ENCODE measurements around the gene CAMK4.

Gene CAMK4

DNA sequence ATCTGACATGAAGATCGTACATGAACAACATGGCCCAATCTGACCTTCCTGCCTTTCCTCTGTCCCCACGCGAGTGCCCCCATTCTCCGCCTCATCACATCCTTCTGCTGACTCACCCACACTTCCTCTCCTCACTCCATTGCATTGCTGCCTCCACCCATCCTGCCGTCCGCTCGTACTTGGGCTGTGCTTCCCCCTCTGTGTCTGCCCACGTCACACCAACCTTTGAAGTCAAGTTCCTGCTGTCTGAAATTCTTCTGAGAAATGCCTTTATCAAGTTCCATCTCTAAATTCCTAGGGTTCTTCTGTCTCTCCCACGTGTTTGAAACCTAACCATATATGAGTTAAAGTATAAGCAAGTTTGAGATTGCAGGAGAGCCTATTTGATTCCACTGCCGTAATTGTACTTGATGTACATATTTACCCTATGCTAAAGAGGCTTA, 306.1 kb downstream of the CAMK4 start:
- CTCF ChIA-PET = interaction anchor here (1.1 to 2.5 kb wide), 4 partner anchors 9 to 21 kb away, joined by 3 to 35 read pairs (median 15); no protein-coding TSS in a partner anchor
- TF ChIP-seq ZNF114 (tag by site-specific recombination; IDR thresholded peaks at IDR 0.05) (no peak), GLIS1 (tag by site-specific recombination; IDR thresholded peaks at IDR 0.05) (no peak), ZNF350 (tag by site-specific recombination; IDR thresholded peaks at IDR 0.05) (no peak), MYNN (tag by site-specific recombination; IDR thresholded peaks at IDR 0.05; ENCODE audit: borderline replicate concordance) (no peak), ZNF121 (tag by site-specific recombination; IDR thresholded peaks at IDR 0.05) (no peak), ZFP37 (tag by site-specific recombination; IDR thresholded peaks at IDR 0.05) (no peak), ZNF146 (tag by site-specific recombination; IDR thresholded peaks at IDR 0.05) (no peak), ZFHX2 (tag by site-specific recombination; conservative IDR thresholded peaks at IDR 0.05) (peak; percentile 67), EGR2 (tag by site-specific recombination; IDR thresholded peaks at IDR 0.05; ENCODE audit: low read depth) (peak; percentile 81), GLI2 (tag by site-specific recombination; IDR thresholded peaks at IDR 0.05; ENCODE audit: borderline replicate concordance, low read depth) (no peak)
- TF ChIP-seq, protein P1, sequence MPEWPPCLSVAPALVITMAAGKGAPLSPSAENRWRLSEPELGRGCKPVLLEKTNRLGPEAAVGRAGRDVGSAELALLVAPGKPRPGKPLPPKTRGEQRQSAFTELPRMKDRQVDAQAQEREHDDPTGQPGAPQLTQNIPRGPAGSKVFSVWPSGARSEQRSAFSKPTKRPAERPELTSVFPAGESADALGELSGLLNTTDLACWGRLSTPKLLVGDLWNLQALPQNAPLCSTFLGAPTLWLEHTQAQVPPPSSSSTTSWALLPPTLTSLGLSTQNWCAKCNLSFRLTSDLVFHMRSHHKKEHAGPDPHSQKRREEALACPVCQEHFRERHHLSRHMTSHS (tag by site-specific recombination; IDR thresholded peaks at IDR 0.05) = no peak
- TF ChIP-seq, protein P2, sequence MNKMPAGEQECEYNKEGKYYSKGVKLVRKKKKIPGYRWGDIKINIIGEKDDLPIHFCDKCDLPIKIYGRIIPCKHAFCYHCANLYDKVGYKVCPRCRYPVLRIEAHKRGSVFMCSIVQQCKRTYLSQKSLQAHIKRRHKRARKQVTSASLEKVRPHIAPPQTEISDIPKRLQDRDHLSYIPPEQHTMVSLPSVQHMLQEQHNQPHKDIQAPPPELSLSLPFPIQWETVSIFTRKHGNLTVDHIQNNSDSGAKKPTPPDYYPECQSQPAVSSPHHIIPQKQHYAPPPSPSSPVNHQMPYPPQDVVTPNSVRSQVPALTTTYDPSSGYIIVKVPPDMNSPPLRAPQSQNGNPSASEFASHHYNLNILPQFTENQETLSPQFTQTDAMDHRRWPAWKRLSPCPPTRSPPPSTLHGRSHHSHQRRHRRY (tag by site-specific recombination; IDR thresholded peaks at IDR 0.05) = no peak
- Histone ChIP-seq H3K9me3 (ENCODE audit: control insufficient read depth, insufficient read depth, low read depth, low read length) (no peaks in the 10 kb centered on the region), H3K4me3 (ENCODE audit: low read depth, low read length) (no peak overlapping the region), H3K36me3 (ENCODE audit: control insufficient read depth in 2 of 2, insufficient read depth in 1 of 2, low read length in 2 of 2) (no peaks in the 10 kb centered on the region), H3K27ac (ENCODE audit: extremely low read depth, low read depth, low read length) (no peak overlapping the region), H3K4me1 (ENCODE audit: control insufficient read depth, insufficient read depth, low read length) (no peaks in the 10 kb centered on the region)
- POLR2A ChIA-PET = no interaction called here

DNA sequence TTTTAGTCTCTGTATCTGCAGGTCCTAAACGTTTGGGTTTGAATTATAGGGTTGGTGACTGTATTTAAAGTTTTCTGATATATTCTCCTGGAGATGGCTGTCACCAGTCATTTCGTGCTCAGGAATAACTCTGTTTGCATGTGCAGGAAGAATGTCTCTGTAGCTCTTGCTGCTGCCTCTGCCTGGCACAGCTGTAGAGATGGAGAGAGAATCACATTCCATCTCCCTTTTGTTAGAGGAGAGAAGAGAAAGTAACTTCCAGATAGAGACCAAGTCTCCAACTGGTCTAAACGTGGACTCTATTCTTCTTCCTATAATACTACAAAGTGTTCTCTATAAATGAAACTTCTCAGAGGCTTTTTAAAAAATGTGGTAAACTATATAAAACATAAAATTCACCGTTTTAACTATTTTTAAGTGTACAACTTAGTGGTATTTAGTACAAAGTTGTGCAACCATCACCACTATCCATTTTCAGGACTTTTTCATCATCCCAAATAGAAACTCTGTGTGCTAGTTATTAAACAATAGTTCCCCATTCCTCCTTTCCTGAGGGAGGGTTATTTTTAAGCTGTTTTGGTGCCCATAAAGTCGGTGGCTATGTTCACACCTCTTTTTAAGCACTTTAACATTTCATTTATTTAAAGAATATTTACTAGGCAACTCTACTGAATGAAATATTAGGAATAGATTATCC, 308.9 kb downstream of the CAMK4 start:
- no peak overlapping the region for H3K4me3 ChIP-seq (ENCODE audit: low read depth, low read length)
- CTCF ChIA-PET = interaction anchor here (0.7 to 1.4 kb wide), 5 partner anchors 9 to 239 kb away, joined by 3 to 6 read pairs (median 4); no protein-coding TSS in a partner anchor
- no peak for TF ChIP-seq ZNF837 (tag by site-specific recombination; IDR thresholded peaks at IDR 0.05)
- POLR2A ChIA-PET = no interaction called here
- no peak overlapping the region for H3K27ac ChIP-seq (ENCODE audit: extremely low read depth, low read depth, low read length)
- H3K4me1 ChIP-seq (ENCODE audit: control insufficient read depth, insufficient read depth, low read length) = no peaks in the 10 kb centered on the region
- no peaks in the 10 kb centered on the region for H3K36me3 ChIP-seq (ENCODE audit: control insufficient read depth in 2 of 2, insufficient read depth in 1 of 2, low read length in 2 of 2)
- no peaks in the 10 kb centered on the region for H3K9me3 ChIP-seq (ENCODE audit: control insufficient read depth, insufficient read depth, low read depth, low read length)

DNA sequence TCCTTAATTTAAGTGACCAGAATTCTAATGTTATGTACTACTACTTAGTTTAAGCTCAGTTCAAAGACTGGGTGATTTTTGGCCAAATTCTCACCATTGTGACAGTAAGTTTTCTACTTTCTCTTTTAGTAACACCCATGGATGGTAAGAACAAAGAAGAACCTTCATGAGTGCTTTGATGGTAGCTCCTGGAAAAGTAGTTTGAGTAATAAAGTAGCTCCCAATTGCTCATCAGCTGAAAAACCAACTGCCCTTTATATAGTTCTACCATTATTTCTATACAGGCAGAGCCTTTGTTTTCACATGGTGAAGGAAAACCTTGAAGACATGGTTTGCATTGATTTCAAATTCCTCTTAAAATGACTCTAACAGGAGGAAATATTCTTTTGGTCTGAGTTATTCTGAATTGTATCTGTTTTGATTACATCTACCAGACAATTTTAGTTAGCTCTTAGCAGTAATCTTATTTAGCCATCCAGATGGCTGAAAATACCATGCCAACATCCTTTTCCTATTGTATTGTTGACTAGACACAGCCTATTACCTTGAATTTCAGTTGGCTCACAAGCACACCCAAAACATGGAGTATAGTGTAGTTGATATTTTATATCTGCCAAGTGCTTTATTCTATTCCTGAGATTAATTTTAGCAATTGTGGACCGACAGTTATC, 311.8 kb downstream of the CAMK4 start:
- ChIA-PET CTCF (interaction anchor here (0.6 to 2.2 kb wide), 4 partner anchors 14 to 500 kb away, joined by 3 to 8 read pairs (median 3); no protein-coding TSS in a partner anchor), POLR2A (no interaction called here)
- no peak overlapping the region for H3K4me3 ChIP-seq (ENCODE audit: low read depth, low read length)
- H3K9me3 ChIP-seq (ENCODE audit: control insufficient read depth, insufficient read depth, low read depth, low read length) = no peaks in the 10 kb centered on the region
- no peak overlapping the region for H3K27ac ChIP-seq (ENCODE audit: extremely low read depth, low read depth, low read length)
- H3K36me3 ChIP-seq (ENCODE audit: control insufficient read depth in 2 of 2, insufficient read depth in 1 of 2, low read length in 2 of 2) = no peaks in the 10 kb centered on the region
- H3K4me1 ChIP-seq (ENCODE audit: control insufficient read depth, insufficient read depth, low read length) = no peaks in the 10 kb centered on the region
- TF ChIP-seq, protein P3, sequence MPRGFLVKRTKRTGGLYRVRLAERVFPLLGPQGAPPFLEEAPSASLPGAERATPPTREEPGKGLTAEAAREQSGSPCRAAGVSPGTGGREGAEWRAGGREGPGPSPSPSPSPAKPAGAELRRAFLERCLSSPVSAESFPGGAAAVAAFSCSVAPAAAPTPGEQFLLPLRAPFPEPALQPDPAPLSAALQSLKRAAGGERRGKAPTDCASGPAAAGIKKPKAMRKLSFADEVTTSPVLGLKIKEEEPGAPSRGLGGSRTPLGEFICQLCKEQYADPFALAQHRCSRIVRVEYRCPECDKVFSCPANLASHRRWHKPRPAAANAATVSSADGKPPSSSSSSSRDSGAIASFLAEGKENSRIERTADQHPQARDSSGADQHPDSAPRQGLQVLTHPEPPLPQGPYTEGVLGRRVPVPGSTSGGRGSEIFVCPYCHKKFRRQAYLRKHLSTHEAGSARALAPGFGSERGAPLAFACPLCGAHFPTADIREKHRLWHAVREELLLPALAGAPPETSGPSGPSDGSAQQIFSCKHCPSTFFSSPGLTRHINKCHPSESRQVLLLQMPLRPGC (tag by site-specific recombination; IDR thresholded peaks at IDR 0.05) = no peak
- TF ChIP-seq GLI4 (tag by site-specific recombination; IDR thresholded peaks at IDR 0.05) (no peak), ZBTB21 (tag by site-specific recombination; IDR thresholded peaks at IDR 0.05) (no peak), ZNF768 (tag by site-specific recombination; IDR thresholded peaks at IDR 0.05) (no peak), MEIS1 (CRISPR knock-in tag; IDR thresholded peaks at IDR 0.05; ENCODE audit: borderline replicate concordance) (no peak), ZNF354C (tag by site-specific recombination; IDR thresholded peaks at IDR 0.05; ENCODE audit: borderline replicate concordance, low read depth) (no peak), ZNF571 (tag by site-specific recombination; IDR thresholded peaks at IDR 0.05) (no peak), KLF8 (tag by site-specific recombination; IDR thresholded peaks at IDR 0.05) (no peak), HOXA7 (CRISPR knock-in tag; IDR thresholded peaks at IDR 0.05; ENCODE audit: borderline replicate concordance) (no peak), KLF9 (tag by site-specific recombination; IDR thresholded peaks at IDR 0.05; ENCODE audit: low read depth) (no peak)
- TF ChIP-seq, protein P4, sequence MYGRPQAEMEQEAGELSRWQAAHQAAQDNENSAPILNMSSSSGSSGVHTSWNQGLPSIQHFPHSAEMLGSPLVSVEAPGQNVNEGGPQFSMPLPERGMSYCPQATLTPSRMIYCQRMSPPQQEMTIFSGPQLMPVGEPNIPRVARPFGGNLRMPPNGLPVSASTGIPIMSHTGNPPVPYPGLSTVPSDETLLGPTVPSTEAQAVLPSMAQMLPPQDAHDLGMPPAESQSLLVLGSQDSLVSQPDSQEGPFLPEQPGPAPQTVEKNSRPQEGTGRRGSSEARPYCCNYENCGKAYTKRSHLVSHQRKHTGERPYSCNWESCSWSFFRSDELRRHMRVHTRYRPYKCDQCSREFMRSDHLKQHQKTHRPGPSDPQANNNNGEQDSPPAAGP (tag by site-specific recombination; IDR thresholded peaks at IDR 0.05) = no peak
- TF ChIP-seq, protein P5, sequence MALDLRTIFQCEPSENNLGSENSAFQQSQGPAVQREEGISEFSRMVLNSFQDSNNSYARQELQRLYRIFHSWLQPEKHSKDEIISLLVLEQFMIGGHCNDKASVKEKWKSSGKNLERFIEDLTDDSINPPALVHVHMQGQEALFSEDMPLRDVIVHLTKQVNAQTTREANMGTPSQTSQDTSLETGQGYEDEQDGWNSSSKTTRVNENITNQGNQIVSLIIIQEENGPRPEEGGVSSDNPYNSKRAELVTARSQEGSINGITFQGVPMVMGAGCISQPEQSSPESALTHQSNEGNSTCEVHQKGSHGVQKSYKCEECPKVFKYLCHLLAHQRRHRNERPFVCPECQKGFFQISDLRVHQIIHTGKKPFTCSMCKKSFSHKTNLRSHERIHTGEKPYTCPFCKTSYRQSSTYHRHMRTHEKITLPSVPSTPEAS (tag by site-specific recombination; IDR thresholded peaks at IDR 0.05) = no peak

Data from HEK293 (cell line).